ENCODE results near the gene PKD1L1. TPM values are rescaled to one million over a fixed set of nuclear protein-coding genes. Genes with fewer than 3 reads are reported as not detected.
A peak's percentile ranks its signal among the peaks of the same experiment; 100 is the strongest.

The PKD1L1 gene
- total and polyA plus RNA-seq, 11 donors = 1.1 to 3.7 (median 2.3) TPM

GRCh38 chr7:47954231-47954911 lies 6.1 kb upstream of the PKD1L1 start:
- H3K27me3 ChIP-seq = no peaks in the 10 kb centered on the region
- H3K9me3 ChIP-seq = no peaks in the 10 kb centered on the region
- ATAC-seq = no peak
- H3K36me3 ChIP-seq = peaks cover 0 to 40% (median 22%) of the 10 kb centered on the region in 9 donors
- no peak for DNase-seq
- intact Hi-C loops (cut with DNase I) = no loop called here
- no peak overlapping the region for H3K4me3 ChIP-seq
- 88 to 94% (median 91%) methylated on average over 4 of the region's 4 CpGs for WGBS, 4 donors
- no peak overlapping the region for H3K27ac ChIP-seq
- TF ChIP-seq POLR2A (IDR thresholded peaks at IDR 0.05) (no peak), CTCF (IDR thresholded peaks at IDR 0.05) (no peak)
- H3K4me1 ChIP-seq = peaks cover 0 to 30% (median 11%) of the 10 kb centered on the region in 12 donors

GRCh38 chr7:47953822-47954221 lies 5.6 kb upstream of the PKD1L1 start:
- H3K9me3 ChIP-seq = no peaks in the 10 kb centered on the region
- H3K4me3 ChIP-seq = no peak overlapping the region
- no peaks in the 10 kb centered on the region for H3K27me3 ChIP-seq
- no peak overlapping the region for H3K27ac ChIP-seq
- no peak for DNase-seq
- intact Hi-C loops (cut with DNase I) = no loop called here
- WGBS, 4 donors = 67 to 96% (median 85%) methylated on average over 4 of the region's 4 CpGs
- no peak for TF ChIP-seq CTCF (IDR thresholded peaks at IDR 0.05)
- TF ChIP-seq POLR2A (IDR thresholded peaks at IDR 0.05) = no peak
- H3K4me1 ChIP-seq = peaks cover 0 to 33% (median 14%) of the 10 kb centered on the region in 12 donors
- no peak for ATAC-seq
- H3K36me3 ChIP-seq = peaks cover 0 to 40% (median 22%) of the 10 kb centered on the region in 9 donors

GRCh38 chr7:47952224-47952623 lies 4.0 kb upstream of the PKD1L1 start:
- DNase-seq (no peak), ATAC-seq (no peak)
- TF ChIP-seq POLR2A (IDR thresholded peaks at IDR 0.05) (no peak), CTCF (IDR thresholded peaks at IDR 0.05) (no peak)
- Histone ChIP-seq H3K4me1 (peaks cover 0 to 45% (median 15%) of the 10 kb centered on the region in 12 donors), H3K4me3 (no peak overlapping the region), H3K27me3 (no peaks in the 10 kb centered on the region), H3K9me3 (no peaks in the 10 kb centered on the region), H3K27ac (peak overlapping the region in 2 of 12 donors; percentile 75 to 93), H3K36me3 (peaks cover 0 to 32% (median 22%) of the 10 kb centered on the region in 9 donors)
- WGBS, 4 donors = 89 to 95% (median 91%) methylated on average over 3 to 4 of the region's 4 CpGs
- intact Hi-C loops (cut with DNase I) = no loop called here

- DNase-seq (no peak), ATAC-seq (no peak)
- H3K36me3 ChIP-seq = peaks cover 0 to 24% (median 19%) of the 10 kb centered on the region in 9 donors
- H3K9me3 ChIP-seq = no peaks in the 10 kb centered on the region
- H3K27me3 ChIP-seq = no peaks in the 10 kb centered on the region
- H3K27ac ChIP-seq = peak overlapping the region in 9 of 12 donors; percentile 54 to 93 (median 67)
- TF ChIP-seq POLR2A (IDR thresholded peaks at IDR 0.05) = no peak
- no peak for TF ChIP-seq CTCF (IDR thresholded peaks at IDR 0.05)
- intact Hi-C loops (cut with DNase I) = no loop called here
- H3K4me1 ChIP-seq = peaks cover 0 to 52% (median 17%) of the 10 kb centered on the region in 12 donors
- H3K4me3 ChIP-seq = no peak overlapping the region
Measured at GRCh38 chr7:47951374-47951773, 3.1 kb upstream of the PKD1L1 start.

Measured in heart left ventricle (tissue), 16 donors.